Peyer's patch (tissue), 4 donors: ENCODE data around the gene LRRK1.
"Not testable (repeated sequence)": the region's sequence is repeated elsewhere in the genome, so short reads cannot be mapped to it uniquely, and the experiment has no call there.

ENCODE experiments used
- CTCF ChIP-seq, 6 experiments: fragments of 450-650 bp in 4 of 6; fragments of 200-600 bp in 2 of 6; sonication (generic) in 1 of 6; IDR thresholded peaks; one replicate each; pipeline ENCODE4 v1.5.1; 2017 to 2019; ENCODE audit warnings: antibody characterized with exemption in 6 of 6, mild to moderate bottlenecking in 3 of 6, moderate library complexity in 1 of 6
- POLR2A ChIP-seq, 2 donors: fragments of 450-650 bp; IDR thresholded peaks; one replicate each; pipeline ENCODE4 v1.5.1; 2017; ENCODE audit warnings: antibody characterized with exemption in 2 of 2, mild to moderate bottlenecking in 2 of 2, moderate library complexity in 2 of 2

- TF ChIP-seq POLR2A, CTCF (IDR thresholded peaks at IDR 0.05): not testable (repeated sequence)
Measured at GRCh38 chr15:101095796-101096406, 176.7 kb downstream of the LRRK1 start.
